ENCODE measurements around the gene SMCO2.

DNA sequence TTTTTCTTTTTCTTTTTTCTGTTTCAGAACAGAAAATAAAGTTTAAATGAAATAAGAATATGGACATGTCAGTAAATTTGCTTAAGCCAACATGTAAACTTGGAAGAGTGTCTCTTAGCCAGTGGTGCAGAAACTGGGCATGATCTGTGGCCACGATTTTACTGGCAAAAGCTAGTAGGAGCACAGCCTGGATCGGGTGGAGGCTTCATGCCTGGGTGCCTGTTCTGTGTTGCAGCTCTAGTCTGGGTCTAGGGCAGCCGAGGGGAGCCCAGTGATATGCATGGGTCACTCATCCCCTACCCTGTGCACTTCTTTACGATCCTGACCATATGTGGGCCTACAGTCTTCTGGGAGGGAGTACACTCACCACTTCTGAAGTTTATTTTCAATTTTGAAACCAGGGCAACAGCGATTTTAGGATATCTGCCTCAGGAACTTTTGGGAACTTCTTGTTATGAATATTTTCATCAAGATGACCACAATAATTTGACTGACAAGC, 45.6 kb upstream of the SMCO2 start:
- TF ChIP-seq, protein P1, sequence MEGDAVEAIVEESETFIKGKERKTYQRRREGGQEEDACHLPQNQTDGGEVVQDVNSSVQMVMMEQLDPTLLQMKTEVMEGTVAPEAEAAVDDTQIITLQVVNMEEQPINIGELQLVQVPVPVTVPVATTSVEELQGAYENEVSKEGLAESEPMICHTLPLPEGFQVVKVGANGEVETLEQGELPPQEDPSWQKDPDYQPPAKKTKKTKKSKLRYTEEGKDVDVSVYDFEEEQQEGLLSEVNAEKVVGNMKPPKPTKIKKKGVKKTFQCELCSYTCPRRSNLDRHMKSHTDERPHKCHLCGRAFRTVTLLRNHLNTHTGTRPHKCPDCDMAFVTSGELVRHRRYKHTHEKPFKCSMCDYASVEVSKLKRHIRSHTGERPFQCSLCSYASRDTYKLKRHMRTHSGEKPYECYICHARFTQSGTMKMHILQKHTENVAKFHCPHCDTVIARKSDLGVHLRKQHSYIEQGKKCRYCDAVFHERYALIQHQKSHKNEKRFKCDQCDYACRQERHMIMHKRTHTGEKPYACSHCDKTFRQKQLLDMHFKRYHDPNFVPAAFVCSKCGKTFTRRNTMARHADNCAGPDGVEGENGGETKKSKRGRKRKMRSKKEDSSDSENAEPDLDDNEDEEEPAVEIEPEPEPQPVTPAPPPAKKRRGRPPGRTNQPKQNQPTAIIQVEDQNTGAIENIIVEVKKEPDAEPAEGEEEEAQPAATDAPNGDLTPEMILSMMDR (conservative IDR thresholded peaks at IDR 0.05 in 1 of 2, IDR thresholded peaks at IDR 0.05 in 1 of 2; ENCODE audit: extremely low read depth in 1 of 2, insufficient read depth in 1 of 2, low read depth in 1 of 2, low read length in 2 of 2): no peak
- no peak for TF ChIP-seq EZH2 (IDR thresholded peaks at IDR 0.05; ENCODE audit: borderline replicate concordance, low read length)
